ENCODE measurements around the gene SNX20.

DNA sequence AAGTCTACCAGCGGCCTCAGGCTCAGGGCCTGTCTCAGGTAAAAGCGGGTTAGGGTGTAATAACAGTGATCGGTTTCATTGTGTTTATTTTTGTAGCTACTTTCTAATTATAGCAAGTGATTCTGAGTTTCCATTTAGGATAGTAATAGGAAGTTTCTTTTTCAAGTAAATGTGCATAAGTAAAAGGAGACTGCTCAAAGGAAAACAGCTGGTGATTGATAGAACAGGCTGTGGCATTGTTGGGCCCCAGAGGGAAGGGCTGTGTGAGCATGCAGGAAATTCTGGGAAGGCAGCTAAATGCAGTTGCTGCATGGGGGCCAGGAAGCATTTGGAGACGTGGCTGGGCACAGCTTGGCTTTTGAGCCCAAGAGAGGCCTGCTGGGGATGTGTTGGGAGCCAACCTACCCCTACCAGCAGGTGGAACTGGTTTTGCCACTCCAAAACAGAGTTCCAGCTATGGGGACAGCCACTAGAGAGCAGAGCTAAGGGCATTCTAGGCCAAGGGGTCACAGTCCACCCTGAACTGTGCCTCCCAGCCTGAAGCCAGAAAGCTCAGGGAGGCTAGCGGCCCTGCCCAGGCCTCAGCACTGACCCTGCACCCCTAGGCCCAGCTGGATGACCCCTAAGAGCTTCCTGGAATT, 12.6 kb downstream of the SNX20 start:
- TF ChIP-seq, protein P1, sequence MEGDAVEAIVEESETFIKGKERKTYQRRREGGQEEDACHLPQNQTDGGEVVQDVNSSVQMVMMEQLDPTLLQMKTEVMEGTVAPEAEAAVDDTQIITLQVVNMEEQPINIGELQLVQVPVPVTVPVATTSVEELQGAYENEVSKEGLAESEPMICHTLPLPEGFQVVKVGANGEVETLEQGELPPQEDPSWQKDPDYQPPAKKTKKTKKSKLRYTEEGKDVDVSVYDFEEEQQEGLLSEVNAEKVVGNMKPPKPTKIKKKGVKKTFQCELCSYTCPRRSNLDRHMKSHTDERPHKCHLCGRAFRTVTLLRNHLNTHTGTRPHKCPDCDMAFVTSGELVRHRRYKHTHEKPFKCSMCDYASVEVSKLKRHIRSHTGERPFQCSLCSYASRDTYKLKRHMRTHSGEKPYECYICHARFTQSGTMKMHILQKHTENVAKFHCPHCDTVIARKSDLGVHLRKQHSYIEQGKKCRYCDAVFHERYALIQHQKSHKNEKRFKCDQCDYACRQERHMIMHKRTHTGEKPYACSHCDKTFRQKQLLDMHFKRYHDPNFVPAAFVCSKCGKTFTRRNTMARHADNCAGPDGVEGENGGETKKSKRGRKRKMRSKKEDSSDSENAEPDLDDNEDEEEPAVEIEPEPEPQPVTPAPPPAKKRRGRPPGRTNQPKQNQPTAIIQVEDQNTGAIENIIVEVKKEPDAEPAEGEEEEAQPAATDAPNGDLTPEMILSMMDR (IDR thresholded peaks at IDR 0.05): no peak
- no peak for TF ChIP-seq POLR2AphosphoS5 (IDR thresholded peaks at IDR 0.05; ENCODE audit: low read depth, low read length)
- TF ChIP-seq TCF7L2 (IDR thresholded peaks at IDR 0.05; ENCODE audit: low read depth, low read length): no peak
- TF ChIP-seq, protein P2, sequence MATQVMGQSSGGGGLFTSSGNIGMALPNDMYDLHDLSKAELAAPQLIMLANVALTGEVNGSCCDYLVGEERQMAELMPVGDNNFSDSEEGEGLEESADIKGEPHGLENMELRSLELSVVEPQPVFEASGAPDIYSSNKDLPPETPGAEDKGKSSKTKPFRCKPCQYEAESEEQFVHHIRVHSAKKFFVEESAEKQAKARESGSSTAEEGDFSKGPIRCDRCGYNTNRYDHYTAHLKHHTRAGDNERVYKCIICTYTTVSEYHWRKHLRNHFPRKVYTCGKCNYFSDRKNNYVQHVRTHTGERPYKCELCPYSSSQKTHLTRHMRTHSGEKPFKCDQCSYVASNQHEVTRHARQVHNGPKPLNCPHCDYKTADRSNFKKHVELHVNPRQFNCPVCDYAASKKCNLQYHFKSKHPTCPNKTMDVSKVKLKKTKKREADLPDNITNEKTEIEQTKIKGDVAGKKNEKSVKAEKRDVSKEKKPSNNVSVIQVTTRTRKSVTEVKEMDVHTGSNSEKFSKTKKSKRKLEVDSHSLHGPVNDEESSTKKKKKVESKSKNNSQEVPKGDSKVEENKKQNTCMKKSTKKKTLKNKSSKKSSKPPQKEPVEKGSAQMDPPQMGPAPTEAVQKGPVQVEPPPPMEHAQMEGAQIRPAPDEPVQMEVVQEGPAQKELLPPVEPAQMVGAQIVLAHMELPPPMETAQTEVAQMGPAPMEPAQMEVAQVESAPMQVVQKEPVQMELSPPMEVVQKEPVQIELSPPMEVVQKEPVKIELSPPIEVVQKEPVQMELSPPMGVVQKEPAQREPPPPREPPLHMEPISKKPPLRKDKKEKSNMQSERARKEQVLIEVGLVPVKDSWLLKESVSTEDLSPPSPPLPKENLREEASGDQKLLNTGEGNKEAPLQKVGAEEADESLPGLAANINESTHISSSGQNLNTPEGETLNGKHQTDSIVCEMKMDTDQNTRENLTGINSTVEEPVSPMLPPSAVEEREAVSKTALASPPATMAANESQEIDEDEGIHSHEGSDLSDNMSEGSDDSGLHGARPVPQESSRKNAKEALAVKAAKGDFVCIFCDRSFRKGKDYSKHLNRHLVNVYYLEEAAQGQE (IDR thresholded peaks at IDR 0.05; ENCODE audit: insufficient read depth in 1 of 2, low read depth in 2 of 2, low read length in 1 of 2): no peak
- TF ChIP-seq SIN3A (IDR thresholded peaks at IDR 0.05; ENCODE audit: borderline replicate concordance, insufficient read depth, low read depth, low read length): no peak
